ENCODE measurements around the gene CISD2. TPM values are rescaled to one million over a fixed set of nuclear protein-coding genes. Genes with fewer than 3 reads are reported as not detected.
"Not testable (repeated sequence)": the region's sequence is repeated elsewhere in the genome, so short reads cannot be mapped to it uniquely, and the experiment has no call there.

CISD2 gene
- total RNA-seq, 1 experiment from 2014 or later, result 28.8 TPM

DNA sequence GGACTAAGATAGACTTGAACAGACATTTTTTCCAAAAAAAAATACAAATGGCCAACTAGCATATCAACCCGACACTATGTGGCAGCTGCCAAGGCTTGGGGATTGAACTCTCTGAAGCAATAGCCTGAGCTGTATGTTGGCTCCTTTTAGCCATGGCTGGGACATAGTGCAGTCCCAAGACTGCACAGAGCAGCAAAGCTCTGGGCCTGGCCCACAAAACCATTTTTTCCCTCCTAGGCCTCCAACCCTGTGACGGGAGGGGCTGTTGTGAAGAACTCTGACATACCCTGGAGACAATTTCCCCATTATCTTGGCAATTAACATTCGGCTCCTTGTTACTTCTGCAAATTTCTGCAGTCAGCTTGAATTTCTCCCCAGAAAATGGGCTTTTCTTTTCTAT is 50.1 kb downstream of the CISD2 start:
- no peak for DNase-seq (ENCODE audit: low read depth)

DNA sequence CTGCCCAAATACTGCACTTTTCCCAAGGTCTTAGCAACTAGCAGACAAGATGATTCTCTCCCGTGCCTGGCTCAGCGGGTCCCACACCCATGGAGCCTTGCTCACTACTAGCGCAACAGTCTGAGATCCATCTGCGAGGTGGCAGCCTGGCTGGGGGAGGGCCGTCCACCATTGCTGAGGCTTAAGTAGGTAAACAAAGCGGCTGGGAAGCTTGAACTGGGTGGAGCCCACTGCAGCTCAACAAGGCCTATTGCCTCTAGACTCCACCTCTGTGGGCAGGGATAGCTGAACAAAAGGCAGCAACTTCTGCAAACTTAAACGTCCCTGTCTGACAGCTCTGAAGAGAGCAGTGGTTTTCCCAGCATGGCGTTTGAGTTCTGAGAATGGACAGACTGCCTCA is 50.9 kb downstream of the CISD2 start:
- DNase-seq (ENCODE audit: low read depth), result not testable (repeated sequence)

GRCh38 chr4:102935716-102936115 is 66.9 kb downstream of the CISD2 start:
- no peak for DNase-seq (ENCODE audit: low read depth)

DNA sequence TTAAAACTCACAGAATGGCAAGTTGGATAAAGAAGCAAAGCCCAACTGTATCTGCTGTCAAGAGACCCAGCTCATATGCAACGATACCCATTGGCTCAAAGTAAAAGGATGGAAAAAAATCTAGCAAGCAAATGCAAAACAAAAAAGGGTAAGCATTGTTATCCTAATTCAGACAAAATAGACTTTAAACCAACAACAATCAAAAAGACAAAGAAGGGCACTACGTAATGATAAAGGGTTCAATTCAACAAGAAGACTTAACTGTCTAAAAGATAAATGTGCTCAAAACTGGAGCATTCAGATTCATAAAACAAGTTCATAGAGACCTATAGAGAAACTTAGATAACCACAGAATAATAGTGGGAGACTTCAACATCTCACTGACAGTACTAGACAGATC is 69.3 kb downstream of the CISD2 start:
- not testable (repeated sequence) for DNase-seq (ENCODE audit: low read depth)

Other genes with a start within 250 kb of the CISD2 start
- gene MANBA, start 108.0 kb upstream of the CISD2 start, total RNA-seq (2014; rRNA removed; shearing (Covaris generic)), result 8.2 and 13.4 TPM in 2 replicates
- 204 and 230 TPM in 2 replicates for gene UBE2D3, start 41.4 kb upstream of the CISD2 start, total RNA-seq (2014; rRNA removed; shearing (Covaris generic))
- gene SLC9B1, start 150.7 kb downstream of the CISD2 start, total RNA-seq (2014; rRNA removed; shearing (Covaris generic)), result not detected in 2 replicates
- 5.0 and 11.1 TPM in 2 replicates for gene SLC9B2, start 207.8 kb downstream of the CISD2 start, total RNA-seq (2014; rRNA removed; shearing (Covaris generic))
- 4.6 and 7.7 TPM in 2 replicates for gene BDH2, start 230.8 kb downstream of the CISD2 start, total RNA-seq (2014; rRNA removed; shearing (Covaris generic))

All from Daoy (cell line).